Common myeloid progenitor, CD34-positive (primary cell): ENCODE data around the gene NPL.
A peak's percentile ranks its signal among the peaks of the same experiment; 100 is the strongest.

Experiments
- CTCF ChIA-PET: fragments of 350-600 bp; sonication (Branson Sonifier 250); formaldehyde crosslinking; loops from one replicate; lab custom pipeline; 2021; ENCODE audit warnings: antibody characterized with exemption; lab: Charles Lee
- POLR2A ChIA-PET: fragments of 350-600 bp; sonication (Branson Sonifier 250); formaldehyde crosslinking; loops from one replicate; lab custom pipeline; 2021; ENCODE audit warnings: antibody characterized with exemption; lab: Charles Lee
- DNase-seq, 3 donors: peaks; one replicate each; pipeline versions ENCODE4 v3.0.0 to v3.0.0-alpha.2; 2013
- H3K27ac ChIP-seq, 2 experiments: 1 replicate in 1 of 2; 2 replicates in 1 of 2; pipeline ENCODE4 v1.7.0; 2013; ENCODE audit warnings: inconsistent platforms in 2 of 2, low read length in 2 of 2, mild to moderate bottlenecking in 2 of 2, low read depth in 1 of 2, moderate library complexity in 1 of 2; ENCODE audit not compliant: severe bottlenecking in 2 of 2, insufficient read depth in 1 of 2, poor library complexity in 1 of 2
- H3K27me3 ChIP-seq, 5 experiments: replicated peaks in 2 of 5; 1 replicate in 3 of 5; 2 replicates in 2 of 5; pipeline versions ENCODE4 v1.6.1 to v1.7.0; 2013; ENCODE audit warnings: low read length in 4 of 5, mild to moderate bottlenecking in 2 of 5, moderate library complexity in 2 of 5, inconsistent platforms in 1 of 5; ENCODE audit not compliant: insufficient read depth in 5 of 5, control insufficient read depth in 4 of 5
- H3K36me3 ChIP-seq, 4 experiments: 1 replicate in 2 of 4; 2 replicates in 2 of 4; pipeline versions ENCODE4 v1.6.1 to v1.7.0; 2013; ENCODE audit warnings: low read length in 3 of 4, control low read depth in 1 of 4, mild to moderate bottlenecking in 1 of 4; ENCODE audit not compliant: control insufficient read depth in 4 of 4, insufficient read depth in 4 of 4
- H3K4me1 ChIP-seq, 4 experiments: 1 replicate in 3 of 4; 2 replicates in 1 of 4; pipeline versions ENCODE4 v1.6.1 to v1.7.1; 2013; ENCODE audit warnings: low read length in 3 of 4, mild to moderate bottlenecking in 3 of 4, control low read depth in 1 of 4, inconsistent platforms in 1 of 4, moderate library complexity in 1 of 4; ENCODE audit not compliant: control insufficient read depth in 4 of 4, insufficient read depth in 4 of 4; ENCODE audit errors: control extremely low read depth in 1 of 4
- H3K4me3 ChIP-seq, 7 experiments: 1 replicate in 4 of 7; 2 replicates in 3 of 7; pipeline versions ENCODE4 v1.5.1 to v1.7.0; 2013; ENCODE audit warnings: mild to moderate bottlenecking in 7 of 7, low read length in 6 of 7, moderate library complexity in 6 of 7, inconsistent platforms in 2 of 7, low read depth in 2 of 7, control low read depth in 1 of 7; ENCODE audit not compliant: insufficient read depth in 4 of 7, control insufficient read depth in 1 of 7; ENCODE audit errors: extremely low read depth in 1 of 7
- H3K9me3 ChIP-seq, 5 experiments: 1 replicate in 4 of 5; 2 replicates in 1 of 5; pipeline versions ENCODE4 v1.6.1 to v1.7.1; 2013; ENCODE audit warnings: low read length in 4 of 5, mild to moderate bottlenecking in 2 of 5, inconsistent platforms in 1 of 5, low read depth in 1 of 5, moderate library complexity in 1 of 5; ENCODE audit not compliant: control insufficient read depth in 4 of 5, insufficient read depth in 2 of 5; ENCODE audit errors: control extremely low read depth in 1 of 5
- WGBS: methylation state at CpG from one replicate; pipeline ENCODE4 v1.1.5; 2013; ENCODE audit not compliant: insufficient coverage; 5-methylcytosine and 5-hydroxymethylcytosine counted together

NPL gene

GRCh38 chr1:182777386-182777785, 12.2 kb upstream of the NPL start:
- H3K27ac ChIP-seq, result no peak overlapping the region
- H3K4me3 ChIP-seq, result no peak overlapping the region
- ChIA-PET POLR2A (no interaction called here), CTCF (interaction anchor here (1.0 kb wide), 1 partner anchor 174 kb away, joined by 3 read pairs; no protein-coding TSS in a partner anchor)
- peaks cover 0 to 7% (median 5%) of the 10 kb centered on the region in 4 experiments for H3K4me1 ChIP-seq
- no peaks in the 10 kb centered on the region for H3K36me3 ChIP-seq
- H3K9me3 ChIP-seq, result no peaks in the 10 kb centered on the region
- no peak for DNase-seq
- H3K27me3 ChIP-seq, result peaks cover 0 to 7% (median 0%) of the 10 kb centered on the region in 5 experiments

- Histone ChIP-seq H3K9me3 (no peaks in the 10 kb centered on the region), H3K27me3 (peaks cover 0 to 7% (median 0%) of the 10 kb centered on the region in 5 experiments), H3K36me3 (no peaks in the 10 kb centered on the region), H3K4me3 (no peak overlapping the region), H3K27ac (no peak overlapping the region), H3K4me1 (peaks cover 0 to 12% (median 5%) of the 10 kb centered on the region in 4 experiments)
- ChIA-PET CTCF (no interaction called here), POLR2A (no interaction called here)
- no peak for DNase-seq
- 92% methylated on average over 2 of the region's 2 CpGs for WGBS
Observed at GRCh38 chr1:182778862-182779261, 10.7 kb upstream of the NPL start.

- Histone ChIP-seq H3K27ac (no peak overlapping the region), H3K27me3 (peaks cover 0 to 2% (median 0%) of the 10 kb centered on the region in 5 experiments), H3K9me3 (no peaks in the 10 kb centered on the region), H3K4me1 (peaks cover 0 to 12% (median 5%) of the 10 kb centered on the region in 4 experiments), H3K4me3 (no peak overlapping the region), H3K36me3 (no peaks in the 10 kb centered on the region)
- DNase-seq, result no peak
- ChIA-PET POLR2A (no interaction called here), CTCF (interaction anchor here (1.2 to 1.6 kb wide), 2 partner anchors 179 to 184 kb away, joined by 5 to 13 read pairs; no protein-coding TSS in a partner anchor)
- WGBS, result 100% methylated on average over 1 of the region's 2 CpGs
Observed at GRCh38 chr1:182779530-182779929, 10.0 kb upstream of the NPL start.

- Histone ChIP-seq H3K27me3 (no peaks in the 10 kb centered on the region), H3K36me3 (no peaks in the 10 kb centered on the region), H3K4me3 (no peak overlapping the region), H3K4me1 (peaks cover 0 to 12% (median 5%) of the 10 kb centered on the region in 4 experiments), H3K9me3 (no peaks in the 10 kb centered on the region), H3K27ac (no peak overlapping the region)
- 23% methylated on average over 5 of the region's 6 CpGs for WGBS
- DNase-seq, result peak; percentile 73 to 82 (median 80)
- ChIA-PET CTCF (interaction anchor here (1.0 to 12.5 kb wide), 19 partner anchors 9 to 697 kb away, joined by 3 to 525 read pairs (median 4); partner anchors contain the start of genes RGS16 and RNASEL), POLR2A (interaction anchor here (1.0 kb wide), 1 partner anchor 186 kb away, joined by 3 read pairs; no protein-coding TSS in a partner anchor)
Observed at GRCh38 chr1:182781841-182782586, 7.6 kb upstream of the NPL start.

- DNase-seq, result no peak
- H3K27ac ChIP-seq, result no peak overlapping the region
- no peaks in the 10 kb centered on the region for H3K9me3 ChIP-seq
- H3K27me3 ChIP-seq, result no peaks in the 10 kb centered on the region
- CTCF ChIA-PET, result interaction anchor here (0.7 to 12.5 kb wide), 21 partner anchors 8 to 698 kb away, joined by 3 to 525 read pairs (median 3); partner anchors contain the start of genes RGS16 and RNASEL
- POLR2A ChIA-PET, result interaction anchor here (1.0 kb wide), 1 partner anchor 187 kb away, joined by 3 read pairs; no protein-coding TSS in a partner anchor
- H3K4me3 ChIP-seq, result no peak overlapping the region
- no peaks in the 10 kb centered on the region for H3K36me3 ChIP-seq
- H3K4me1 ChIP-seq, result peaks cover 0 to 12% (median 5%) of the 10 kb centered on the region in 4 experiments
Observed at GRCh38 chr1:182782587-182782913, 7.0 kb upstream of the NPL start.

GRCh38 chr1:182783068-182783467, 6.5 kb upstream of the NPL start:
- Histone ChIP-seq H3K36me3 (no peaks in the 10 kb centered on the region), H3K4me3 (no peak overlapping the region), H3K27ac (no peak overlapping the region), H3K9me3 (no peaks in the 10 kb centered on the region), H3K27me3 (peaks cover 0 to 3% (median 0%) of the 10 kb centered on the region in 5 experiments), H3K4me1 (peaks cover 0 to 12% (median 5%) of the 10 kb centered on the region in 4 experiments)
- DNase-seq, result peak in 2 of 3 donors; percentile 18 to 30
- 75% methylated on average over 2 of the region's 2 CpGs for WGBS
- ChIA-PET CTCF (interaction anchor here (0.7 to 12.5 kb wide), 19 partner anchors 8 to 698 kb away, joined by 3 to 525 read pairs (median 3); partner anchors contain the start of genes RGS16 and RNASEL), POLR2A (interaction anchor here (1.0 to 1.7 kb wide), 2 partner anchors 182 to 187 kb away, joined by 3 to 4 read pairs; no protein-coding TSS in a partner anchor)
